CD14-positive monocyte (primary cell): Measurements from ENCODE around the gene EME1. TPM values are rescaled to one million over a fixed set of nuclear protein-coding genes. Genes with fewer than 3 reads are reported as not detected.

Experiments used
- DNase-seq, 3 donors: peaks; one replicate each; pipeline ENCODE4 v3.0.0-alpha.2; 2011 to 2022
- H2AFZ ChIP-seq: 2 replicates; pipeline ENCODE4 v1.6.0; 2012; ENCODE audit warnings: mild to moderate bottlenecking, low read depth, low read length, inconsistent platforms; ENCODE audit not compliant: insufficient read depth, poor library complexity, severe bottlenecking
- H3K27ac ChIP-seq, 2 donors: 1 replicate in 1 of 2; 2 replicates in 1 of 2; pipeline ENCODE4 v1.5.1; 2012 to 2013; ENCODE audit warnings: low read length in 2 of 2, control low read depth in 1 of 2, inconsistent platforms in 1 of 2, low read depth in 1 of 2, mild to moderate bottlenecking in 1 of 2
- H3K27me3 ChIP-seq, 2 donors: one replicate each; pipeline versions ENCODE4 v1.6.0 to v1.6.1; 2011 to 2013; ENCODE audit warnings: low read length in 2 of 2; ENCODE audit not compliant: control insufficient read depth in 2 of 2, insufficient read depth in 2 of 2
- H3K36me3 ChIP-seq, 2 donors: replicated peaks in 1 of 2; 1 replicate in 1 of 2; 2 replicates in 1 of 2; pipeline versions ENCODE4 v1.5.1 to v1.6.1; 2012 to 2013; ENCODE audit warnings: low read length in 2 of 2, control low read depth in 1 of 2, inconsistent platforms in 1 of 2, mild to moderate bottlenecking in 1 of 2; ENCODE audit not compliant: insufficient read depth in 2 of 2, control insufficient read depth in 1 of 2
- H3K4me1 ChIP-seq, 2 donors: 1 replicate in 1 of 2; 2 replicates in 1 of 2; pipeline versions ENCODE4 v1.5.1 to v1.6.1; 2012 to 2013; ENCODE audit warnings: low read length in 2 of 2, control low read depth in 1 of 2, inconsistent platforms in 1 of 2, mild to moderate bottlenecking in 1 of 2, moderate library complexity in 1 of 2; ENCODE audit not compliant: insufficient read depth in 2 of 2, control insufficient read depth in 1 of 2
- H3K4me2 ChIP-seq: replicated peaks from 2 replicates; pipeline ENCODE3; 2012; ENCODE audit warnings: low read length, moderate library complexity, mild to moderate bottlenecking; ENCODE audit not compliant: poor library complexity, severe bottlenecking; ENCODE audit errors: extremely low read depth
- H3K4me3 ChIP-seq, 3 experiments: fragments of 200-600 bp in 1 of 3; sonication (generic) in 1 of 3; replicated peaks in 1 of 3; 1 replicate in 2 of 3; 2 replicates in 1 of 3; pipeline ENCODE4 v1.5.1; 2011 to 2013; ENCODE audit warnings: low read length in 3 of 3, mild to moderate bottlenecking in 3 of 3, control low read depth in 2 of 3, low read depth in 2 of 3, inconsistent platforms in 1 of 3, moderate library complexity in 1 of 3
- H3K79me2 ChIP-seq: 2 replicates; pipeline ENCODE4 v1.6.0; 2012; ENCODE audit warnings: mild to moderate bottlenecking, control low read depth, inconsistent platforms, low read length, moderate library complexity; ENCODE audit not compliant: insufficient read depth
- H3K9ac ChIP-seq: 2 replicates; pipeline ENCODE4 v1.6.0; 2017; ENCODE audit warnings: low read length, mild to moderate bottlenecking; ENCODE audit not compliant: insufficient read depth, poor library complexity, severe bottlenecking
- H3K9me3 ChIP-seq, 2 donors: replicated peaks in 1 of 2; 1 replicate in 1 of 2; 2 replicates in 1 of 2; pipeline versions ENCODE4 v1.5.1 to v1.6.1; 2012 to 2013; ENCODE audit warnings: low read length in 2 of 2, control low read depth in 1 of 2; ENCODE audit not compliant: control insufficient read depth in 1 of 2, insufficient read depth in 1 of 2
- H4K20me1 ChIP-seq: 2 replicates; pipeline ENCODE4 v1.6.0; 2012; ENCODE audit warnings: mild to moderate bottlenecking, low read length, control low read depth, moderate library complexity; ENCODE audit not compliant: insufficient read depth
- H3K27ac Mint-ChIP-seq, 7 donors: one replicate each; pipeline ENCODE4 v1.8.0; 2020; ENCODE audit warnings: mild to moderate bottlenecking in 7 of 7, mixed read lengths in 7 of 7, moderate library complexity in 6 of 7, inconsistent platforms in 2 of 7
- H3K27me3 Mint-ChIP-seq, 3 donors: one replicate each; pipeline ENCODE4 v1.8.0; 2021 to 2022; ENCODE audit warnings: low read depth in 3 of 3, mild to moderate bottlenecking in 3 of 3, mixed read lengths in 3 of 3, moderate library complexity in 3 of 3, inconsistent platforms in 1 of 3
- H3K36me3 Mint-ChIP-seq, 2 donors: one replicate each; pipeline ENCODE4 v1.8.0; 2020; ENCODE audit warnings: mixed read lengths in 2 of 2, inconsistent platforms in 1 of 2, mild to moderate bottlenecking in 1 of 2
- H3K4me1 Mint-ChIP-seq: one replicate; pipeline ENCODE4 v1.8.0; 2020; ENCODE audit warnings: mild to moderate bottlenecking, mixed read lengths
- H3K4me3 Mint-ChIP-seq, 2 donors: one replicate each; pipeline ENCODE4 v1.8.0; 2020; ENCODE audit warnings: mild to moderate bottlenecking in 2 of 2, mixed read lengths in 2 of 2, moderate library complexity in 1 of 2
- H3K9me3 Mint-ChIP-seq, 7 donors: one replicate each; pipeline ENCODE4 v1.8.0; 2020 to 2022; ENCODE audit warnings: mixed read lengths in 7 of 7, mild to moderate bottlenecking in 6 of 7, moderate library complexity in 6 of 7, inconsistent platforms in 2 of 7
- WGBS: methylation state at CpG from one replicate; pipeline ENCODE4 v1.1.5; 2013; ENCODE audit warnings: missing lambda C conversion rate; ENCODE audit not compliant: insufficient coverage; 5-methylcytosine and 5-hydroxymethylcytosine counted together
- intact Hi-C, 2 donors: fragments of 100-400 bp; cut with micrococcal nuclease; formaldehyde crosslinking; loops; one replicate each; pipeline versions ENCODE4 v1.15.0 to v1.15.1; 2023
- polyA plus RNA-seq, 3 donors: library from polyadenylated mRNA; depleted of rRNA in 1 of 3; unstranded in 2 of 3; stranded (reverse) in 1 of 3; fragments of 300-500 nt in 2 of 3; fragments of >200 nt in 1 of 3; fragmentation: Illumina TruSeq in 2 of 3; gene quantifications; 1 replicate in 2 of 3; 2 replicates in 1 of 3; pipeline ENCODE4 v1.2.3, GENCODE V29; 2012 to 2021
- TF ChIP-seq, protein P1 (sequence below): fragments of 200-600 bp; IDR thresholded peaks from one replicate; pipeline ENCODE4 v1.8.0; 2022; ENCODE audit warnings: antibody characterized with exemption, mild to moderate bottlenecking

Gene EME1
- polyA plus RNA-seq, 3 donors = 0.33 to 0.76 (median 0.43) TPM

- TF ChIP-seq, protein P1, sequence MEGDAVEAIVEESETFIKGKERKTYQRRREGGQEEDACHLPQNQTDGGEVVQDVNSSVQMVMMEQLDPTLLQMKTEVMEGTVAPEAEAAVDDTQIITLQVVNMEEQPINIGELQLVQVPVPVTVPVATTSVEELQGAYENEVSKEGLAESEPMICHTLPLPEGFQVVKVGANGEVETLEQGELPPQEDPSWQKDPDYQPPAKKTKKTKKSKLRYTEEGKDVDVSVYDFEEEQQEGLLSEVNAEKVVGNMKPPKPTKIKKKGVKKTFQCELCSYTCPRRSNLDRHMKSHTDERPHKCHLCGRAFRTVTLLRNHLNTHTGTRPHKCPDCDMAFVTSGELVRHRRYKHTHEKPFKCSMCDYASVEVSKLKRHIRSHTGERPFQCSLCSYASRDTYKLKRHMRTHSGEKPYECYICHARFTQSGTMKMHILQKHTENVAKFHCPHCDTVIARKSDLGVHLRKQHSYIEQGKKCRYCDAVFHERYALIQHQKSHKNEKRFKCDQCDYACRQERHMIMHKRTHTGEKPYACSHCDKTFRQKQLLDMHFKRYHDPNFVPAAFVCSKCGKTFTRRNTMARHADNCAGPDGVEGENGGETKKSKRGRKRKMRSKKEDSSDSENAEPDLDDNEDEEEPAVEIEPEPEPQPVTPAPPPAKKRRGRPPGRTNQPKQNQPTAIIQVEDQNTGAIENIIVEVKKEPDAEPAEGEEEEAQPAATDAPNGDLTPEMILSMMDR = no peak
- H3K36me3 ChIP-seq = peaks cover 53 to 64% of the 10 kb centered on the region in 2 donors
- peaks cover 12% of the 10 kb centered on the region for H4K20me1 ChIP-seq
- intact Hi-C loops = no loop called here
- peaks cover 0 to 2% (median 0%) of the 10 kb centered on the region in 7 donors for H3K9me3 Mint-ChIP-seq
- no peak overlapping the region for H3K9ac ChIP-seq
- no peak for DNase-seq
- H2AFZ ChIP-seq = no peak overlapping the region
- peaks cover 51 to 61% of the 10 kb centered on the region in 2 donors for H3K36me3 Mint-ChIP-seq
- peaks cover 10% of the 10 kb centered on the region for H3K4me1 Mint-ChIP-seq
- no peak overlapping the region for H3K4me2 ChIP-seq
- peaks cover 4% of the 10 kb centered on the region in 2 donors for H3K4me1 ChIP-seq
- no peak overlapping the region for H3K4me3 Mint-ChIP-seq
- no peaks in the 10 kb centered on the region for H3K27me3 ChIP-seq
- H3K27ac Mint-ChIP-seq = peak overlapping the region in 3 of 7 donors; percentile 41 to 60 (median 41)
- 81% methylated on average over 8 of the region's 8 CpGs for WGBS
- no peaks in the 10 kb centered on the region for H3K27me3 Mint-ChIP-seq
- no peaks in the 10 kb centered on the region for H3K9me3 ChIP-seq
- H3K27ac ChIP-seq = no peak overlapping the region
- H3K4me3 ChIP-seq = no peak overlapping the region
- H3K79me2 ChIP-seq = no peaks in the 10 kb centered on the region
Observed at GRCh38 chr17:50363217-50364060, 9.6 kb upstream of the EME1 start.

DNA sequence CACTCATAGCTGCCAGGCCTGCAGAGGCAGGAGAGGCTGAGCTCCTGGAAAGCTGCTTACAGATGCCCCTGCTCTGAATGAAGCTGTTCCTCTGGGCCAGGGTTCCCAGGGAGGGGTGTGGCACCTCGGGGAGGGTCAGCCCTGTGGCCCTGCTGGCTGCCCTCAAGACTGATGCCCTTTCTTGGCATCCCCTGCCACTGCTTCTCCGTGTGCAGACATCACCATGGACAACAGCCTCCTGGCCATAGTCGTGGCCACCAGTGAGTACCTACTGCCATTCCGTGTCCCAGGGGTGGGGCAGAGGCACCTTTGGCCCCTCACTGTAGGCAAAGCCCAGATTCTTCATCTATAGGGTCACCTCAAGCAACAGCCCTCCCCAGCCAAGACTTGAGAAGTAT, 9.0 kb upstream of the EME1 start:
- H3K79me2 ChIP-seq = no peaks in the 10 kb centered on the region
- H3K27ac ChIP-seq = no peak overlapping the region
- H3K9me3 ChIP-seq = no peaks in the 10 kb centered on the region
- Mint-ChIP-seq H3K9me3 (peaks cover 0 to 2% (median 0%) of the 10 kb centered on the region in 7 donors), H3K4me3 (no peak overlapping the region), H3K27ac (peak overlapping the region in 1 of 7 donors; percentile 41), H3K36me3 (peaks cover 50 to 61% of the 10 kb centered on the region in 2 donors), H3K4me1 (peaks cover 10% of the 10 kb centered on the region), H3K27me3 (no peaks in the 10 kb centered on the region)
- no peak overlapping the region for H3K9ac ChIP-seq
- H3K27me3 ChIP-seq = no peaks in the 10 kb centered on the region
- TF ChIP-seq, protein P1 = no peak
- peaks cover 4% of the 10 kb centered on the region in 2 donors for H3K4me1 ChIP-seq
- DNase-seq = no peak
- H2AFZ ChIP-seq = no peak overlapping the region
- no peak overlapping the region for H3K4me3 ChIP-seq
- H3K4me2 ChIP-seq = no peak overlapping the region
- peaks cover 12% of the 10 kb centered on the region for H4K20me1 ChIP-seq
- intact Hi-C loops = no loop called here
- WGBS = 93% methylated on average over 3 of the region's 4 CpGs
- H3K36me3 ChIP-seq = peaks cover 53 to 64% of the 10 kb centered on the region in 2 donors
